ENCODE results near the gene OTUB1.
"Not testable (repeated sequence)": the region's sequence is repeated elsewhere in the genome, so short reads cannot be mapped to it uniquely, and the experiment has no call there.

OTUB1 gene

GRCh38 chr11:64042301-64042700, 56.1 kb downstream of the OTUB1 start:
- FAIRE-seq (no peak), DNase-seq (ENCODE audit: low spot score) (no peak)

GRCh38 chr11:64043545-64043944, 57.3 kb downstream of the OTUB1 start:
- FAIRE-seq (no peak), DNase-seq (ENCODE audit: low spot score) (no peak)

GRCh38 chr11:64044730-64045393, 58.6 kb downstream of the OTUB1 start:
- DNase-seq (ENCODE audit: low spot score) (no peak), FAIRE-seq (no peak)

GRCh38 chr11:64045700-64046099, 59.5 kb downstream of the OTUB1 start:
- DNase-seq (ENCODE audit: low spot score): no peak
- FAIRE-seq: no peak

GRCh38 chr11:64047373-64047772, 61.1 kb downstream of the OTUB1 start:
- not testable (repeated sequence) for FAIRE-seq; DNase-seq (ENCODE audit: low spot score)
